ENCODE data around the gene MSRB3. TPM values are rescaled to one million over a fixed set of nuclear protein-coding genes. Genes with fewer than 3 reads are reported as not detected.

The MSRB3 gene
- total RNA-seq, 1 experiment from 2014 or later = 1.1 TPM

DNA sequence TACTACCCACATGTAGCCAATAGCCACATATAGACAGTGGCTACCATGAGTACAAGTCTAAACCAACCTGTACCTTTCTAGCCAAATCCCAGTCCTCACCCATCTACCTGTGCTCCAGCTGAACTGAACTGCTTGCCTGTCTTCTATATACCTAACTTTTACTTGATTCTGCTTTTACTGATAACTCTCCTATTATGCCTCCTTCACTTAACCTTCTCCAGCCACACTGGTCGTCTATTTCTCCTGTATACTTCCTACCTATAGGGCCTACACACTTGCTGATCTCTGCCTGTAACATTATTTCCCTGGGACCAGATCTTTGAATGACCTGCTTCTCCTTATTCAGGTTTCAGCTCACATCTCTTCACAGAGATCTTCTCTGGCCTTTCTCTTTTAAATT, 26.0 kb upstream of the MSRB3 start:
- no peak overlapping the region for H4K8ac ChIP-seq (replicated peaks; ENCODE audit: insufficient read length, low read depth, low read length)
- H3K4me3 Mint-ChIP-seq = no peak overlapping the region
- WGBS (ENCODE audit: extremely low coverage, insufficient read length, low lambda C conversion rate) = no CpG with 5 or more reads among the region's 1 CpG

More for the DNA sequence above, 26.0 kb upstream of the MSRB3 start:
- Histone ChIP-seq H3K23ac (ENCODE audit: insufficient read length, low read depth, low read length) (no peak overlapping the region), H4K91ac (ENCODE audit: insufficient read length, low read depth, low read length) (no peak overlapping the region), H2BK5ac (ENCODE audit: insufficient read length, low read length) (no peak overlapping the region), H2BK120ac (ENCODE audit: low read depth, low read length, poor library complexity, severe bottlenecking) (no peak overlapping the region), H2BK15ac (ENCODE audit: low read depth, low read length) (no peak overlapping the region), H3K27ac (ENCODE audit: insufficient read length, low read depth, low read length) (no peak overlapping the region), H3K79me2 (ENCODE audit: insufficient read depth, low read length) (no peaks in the 10 kb centered on the region), H3K18ac (ENCODE audit: insufficient read length, low read depth, low read length) (no peak overlapping the region), H3K4me2 (ENCODE audit: insufficient read depth, insufficient read length, low read length) (no peak overlapping the region), H3K56ac (ENCODE audit: insufficient read length, low read depth, low read length) (no peak overlapping the region), H2AK5ac (ENCODE audit: insufficient read length, low read length) (no peak overlapping the region), H3K9me3 (ENCODE audit: control insufficient read depth, low read depth, low read length) (no peaks in the 10 kb centered on the region), H2AFZ (ENCODE audit: low read length) (no peak overlapping the region), H2BK20ac (ENCODE audit: low read depth, low read length, poor library complexity, severe bottlenecking) (no peak overlapping the region), H3T11ph (ENCODE audit: low read length) (no peak overlapping the region), H3K4ac (ENCODE audit: low read depth, low read length) (no peak overlapping the region), H3K4me1 (ENCODE audit: insufficient read depth, low read length) (no peaks in the 10 kb centered on the region), H3K79me1 (ENCODE audit: insufficient read depth, low read depth, low read length, poor library complexity, severe bottlenecking) (no peaks in the 10 kb centered on the region), H2BK12ac (ENCODE audit: insufficient read length, low read depth, low read length) (no peak overlapping the region), H3K27me3 (ENCODE audit: insufficient read depth, low read length) (no peaks in the 10 kb centered on the region), H4K5ac (ENCODE audit: insufficient read length, low read depth, low read length) (no peak overlapping the region), H3K14ac (ENCODE audit: insufficient read depth, low read length) (no peak overlapping the region), H3K23me2 (ENCODE audit: insufficient read length, low read depth, low read length, poor library complexity, severe bottlenecking) (no peaks in the 10 kb centered on the region), H4K20me1 (ENCODE audit: control insufficient read depth, insufficient read depth, insufficient read length) (no peaks in the 10 kb centered on the region), H3K9ac (ENCODE audit: extremely low read depth, insufficient read length, low read length) (no peak overlapping the region)
- H3K36me3 Mint-ChIP-seq (ENCODE audit: insufficient read depth in 1 of 3, low read depth in 3 of 3) = peaks cover 0 to 4% (median 2%) of the 10 kb centered on the region in 3 experiments; a peak in 2 of 7 replicates
- H3K9me3 Mint-ChIP-seq = no peaks in the 10 kb centered on the region
- TF ChIP-seq, protein P1, sequence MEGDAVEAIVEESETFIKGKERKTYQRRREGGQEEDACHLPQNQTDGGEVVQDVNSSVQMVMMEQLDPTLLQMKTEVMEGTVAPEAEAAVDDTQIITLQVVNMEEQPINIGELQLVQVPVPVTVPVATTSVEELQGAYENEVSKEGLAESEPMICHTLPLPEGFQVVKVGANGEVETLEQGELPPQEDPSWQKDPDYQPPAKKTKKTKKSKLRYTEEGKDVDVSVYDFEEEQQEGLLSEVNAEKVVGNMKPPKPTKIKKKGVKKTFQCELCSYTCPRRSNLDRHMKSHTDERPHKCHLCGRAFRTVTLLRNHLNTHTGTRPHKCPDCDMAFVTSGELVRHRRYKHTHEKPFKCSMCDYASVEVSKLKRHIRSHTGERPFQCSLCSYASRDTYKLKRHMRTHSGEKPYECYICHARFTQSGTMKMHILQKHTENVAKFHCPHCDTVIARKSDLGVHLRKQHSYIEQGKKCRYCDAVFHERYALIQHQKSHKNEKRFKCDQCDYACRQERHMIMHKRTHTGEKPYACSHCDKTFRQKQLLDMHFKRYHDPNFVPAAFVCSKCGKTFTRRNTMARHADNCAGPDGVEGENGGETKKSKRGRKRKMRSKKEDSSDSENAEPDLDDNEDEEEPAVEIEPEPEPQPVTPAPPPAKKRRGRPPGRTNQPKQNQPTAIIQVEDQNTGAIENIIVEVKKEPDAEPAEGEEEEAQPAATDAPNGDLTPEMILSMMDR (conservative IDR thresholded peaks at IDR 0.05) = no peak
- no peaks in the 10 kb centered on the region for H3K27me3 Mint-ChIP-seq (ENCODE audit: low read depth)
- no peaks in the 10 kb centered on the region for H3K4me1 Mint-ChIP-seq
- H3K27ac Mint-ChIP-seq = no peak overlapping the region
- no peak for DNase-seq
